Esophagus muscularis mucosa (tissue), 4 donors: Measurements from ENCODE around the gene SLC35F3. TPM values are rescaled to one million over a fixed set of nuclear protein-coding genes. Genes with fewer than 3 reads are reported as not detected.

Experiments used
- DNase-seq: peaks from one replicate; pipeline ENCODE4 v3.0.0-alpha.2; 2017; ENCODE audit errors: extremely low spot score
- H3K27ac ChIP-seq, 4 donors: fragments of 200-600 bp; sonication (generic); replicated peaks in 1 of 4; 1 replicate in 3 of 4; 2 replicates in 1 of 4; pipeline ENCODE4 v1.5.1; 2016 to 2019; ENCODE audit warnings: mild to moderate bottlenecking in 1 of 4
- H3K27me3 ChIP-seq, 4 donors: fragments of 200-600 bp; sonication (generic); one replicate each; pipeline versions ENCODE4 v1.5.1 to v1.6.0; 2016 to 2019
- H3K36me3 ChIP-seq, 4 donors: fragments of 200-600 bp; sonication (generic); one replicate each; pipeline ENCODE4 v1.5.1; 2016 to 2019
- H3K4me1 ChIP-seq, 4 donors: fragments of 200-600 bp; sonication (generic); one replicate each; pipeline ENCODE4 v1.5.1; 2016 to 2019
- H3K4me3 ChIP-seq, 4 donors: fragments of 200-600 bp; sonication (generic); 1 replicate in 2 of 4; 2 replicates in 2 of 4; pipeline ENCODE4 v1.5.1; 2016 to 2019; ENCODE audit warnings: mild to moderate bottlenecking in 4 of 4, moderate library complexity in 1 of 4
- H3K9me3 ChIP-seq, 4 donors: fragments of 200-600 bp; sonication (generic); 1 replicate in 3 of 4; 2 replicates in 1 of 4; pipeline ENCODE4 v1.5.1; 2016 to 2019
- EP300 ChIP-seq: sonication (generic); formaldehyde crosslinking; IDR thresholded peaks from one replicate; pipeline ENCODE4 v1.6.1; 2017; ENCODE audit warnings: antibody characterized with exemption
- POLR2A ChIP-seq: fragments of 450-650 bp; IDR thresholded peaks from one replicate; pipeline ENCODE4 v1.6.1; 2017; ENCODE audit warnings: antibody characterized with exemption, moderate library complexity, mild to moderate bottlenecking, low read depth
- POLR2AphosphoS5 ChIP-seq, 2 donors: sonication (generic); formaldehyde crosslinking; IDR thresholded peaks; one replicate each; pipeline ENCODE4 v1.6.1; 2017; ENCODE audit warnings: antibody characterized with exemption in 2 of 2
- WGBS: methylation state at CpG from one replicate; pipeline ENCODE4 v1.1.5; 2018; 5-methylcytosine and 5-hydroxymethylcytosine counted together
- intact Hi-C: fragments of 100-400 bp; cut with DNase I; formaldehyde crosslinking; loops from one replicate; pipeline ENCODE4 v1.15.1; 2023
- total RNA-seq, 4 donors: library from RNA; depleted of rRNA; stranded (reverse); fragments of >200 nt; gene quantifications; one replicate each; pipeline versions ENCODE4 v1.1.0 to v1.2.1, GENCODE V29; 2016
- TF ChIP-seq, protein P1 (sequence below), 3 experiments: fragments of 200-600 bp in 2 of 3; fragments of 450-650 bp in 1 of 3; sonication (generic) in 2 of 3; IDR thresholded peaks; one replicate each; pipeline ENCODE4 v1.5.1; 2017 to 2019; ENCODE audit warnings: antibody characterized with exemption in 3 of 3, mild to moderate bottlenecking in 2 of 3, moderate library complexity in 1 of 3

Gene SLC35F3
- total RNA-seq, 4 donors from 2014 or later = 0.34 TPM; not detected in 3

DNA sequence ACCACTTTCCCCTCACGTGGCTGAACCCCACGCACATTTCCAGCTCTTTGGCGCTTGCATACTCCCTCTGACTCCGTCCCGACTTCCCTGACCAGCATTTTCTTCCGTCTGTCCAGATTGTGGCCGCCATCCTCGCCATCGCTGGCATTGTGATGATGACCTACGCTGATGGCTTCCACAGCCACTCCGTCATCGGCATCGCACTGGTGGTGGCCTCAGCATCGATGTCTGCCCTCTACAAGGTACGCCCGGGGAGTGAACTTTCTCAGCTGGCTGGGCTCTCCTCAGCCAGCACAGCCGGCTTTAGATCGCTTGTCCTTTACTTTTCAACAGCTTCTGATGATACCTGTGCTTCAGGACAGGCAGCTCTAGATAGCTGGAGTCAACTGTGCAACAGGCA is 412.0 kb downstream of the SLC35F3 start:
- H3K27me3 ChIP-seq = peaks cover 0 to 27% (median 0%) of the 10 kb centered on the region in 4 donors
- H3K9me3 ChIP-seq = no peaks in the 10 kb centered on the region
- WGBS = 97% methylated on average over 17 of the region's 18 CpGs
- intact Hi-C loops = loop anchor here (10.0 kb wide), 1 partner anchor 202 kb away; no protein-coding TSS in a partner anchor
- DNase-seq = peak; percentile 78
- no peak overlapping the region for H3K27ac ChIP-seq
- no peak overlapping the region for H3K4me3 ChIP-seq
- no peaks in the 10 kb centered on the region for H3K36me3 ChIP-seq
- H3K4me1 ChIP-seq = no peaks in the 10 kb centered on the region
- no peak for TF ChIP-seq POLR2AphosphoS5 (IDR thresholded peaks at IDR 0.05)
- TF ChIP-seq, protein P1, sequence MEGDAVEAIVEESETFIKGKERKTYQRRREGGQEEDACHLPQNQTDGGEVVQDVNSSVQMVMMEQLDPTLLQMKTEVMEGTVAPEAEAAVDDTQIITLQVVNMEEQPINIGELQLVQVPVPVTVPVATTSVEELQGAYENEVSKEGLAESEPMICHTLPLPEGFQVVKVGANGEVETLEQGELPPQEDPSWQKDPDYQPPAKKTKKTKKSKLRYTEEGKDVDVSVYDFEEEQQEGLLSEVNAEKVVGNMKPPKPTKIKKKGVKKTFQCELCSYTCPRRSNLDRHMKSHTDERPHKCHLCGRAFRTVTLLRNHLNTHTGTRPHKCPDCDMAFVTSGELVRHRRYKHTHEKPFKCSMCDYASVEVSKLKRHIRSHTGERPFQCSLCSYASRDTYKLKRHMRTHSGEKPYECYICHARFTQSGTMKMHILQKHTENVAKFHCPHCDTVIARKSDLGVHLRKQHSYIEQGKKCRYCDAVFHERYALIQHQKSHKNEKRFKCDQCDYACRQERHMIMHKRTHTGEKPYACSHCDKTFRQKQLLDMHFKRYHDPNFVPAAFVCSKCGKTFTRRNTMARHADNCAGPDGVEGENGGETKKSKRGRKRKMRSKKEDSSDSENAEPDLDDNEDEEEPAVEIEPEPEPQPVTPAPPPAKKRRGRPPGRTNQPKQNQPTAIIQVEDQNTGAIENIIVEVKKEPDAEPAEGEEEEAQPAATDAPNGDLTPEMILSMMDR (IDR thresholded peaks at IDR 0.05) = no peak
- TF ChIP-seq EP300 = no peak
- TF ChIP-seq POLR2A = no peak

DNA sequence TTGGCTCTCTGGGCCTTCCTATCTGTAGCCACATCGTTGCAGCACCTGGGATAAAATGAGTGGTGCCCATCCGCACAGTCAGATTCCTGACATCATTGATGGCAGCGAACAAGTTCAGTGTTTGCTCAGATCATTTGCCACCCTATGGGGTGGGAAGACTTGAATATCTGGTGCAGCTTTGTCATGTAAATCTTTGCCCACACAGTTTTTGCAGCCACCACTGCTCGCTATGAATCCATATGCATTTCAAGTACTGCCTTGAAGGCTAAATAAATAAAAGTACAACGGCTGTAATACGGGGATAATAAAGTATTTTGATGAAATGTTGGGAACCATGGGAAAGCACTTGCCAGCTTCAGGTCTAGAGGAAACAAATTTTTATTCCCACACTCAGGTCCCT is 412.5 kb downstream of the SLC35F3 start:
- Histone ChIP-seq H3K9me3 (no peaks in the 10 kb centered on the region), H3K27me3 (peaks cover 0 to 32% (median 0%) of the 10 kb centered on the region in 4 donors), H3K4me1 (no peaks in the 10 kb centered on the region), H3K36me3 (no peaks in the 10 kb centered on the region), H3K4me3 (no peak overlapping the region), H3K27ac (no peak overlapping the region)
- TF ChIP-seq EP300 (no peak), POLR2A (no peak)
- TF ChIP-seq, protein P1 (IDR thresholded peaks at IDR 0.05) = no peak
- peak; percentile 78 for DNase-seq
- intact Hi-C loops = loop anchor here (10.0 kb wide), 1 partner anchor 202 kb away; no protein-coding TSS in a partner anchor
- WGBS = 74% methylated on average over 6 of the region's 6 CpGs

DNA sequence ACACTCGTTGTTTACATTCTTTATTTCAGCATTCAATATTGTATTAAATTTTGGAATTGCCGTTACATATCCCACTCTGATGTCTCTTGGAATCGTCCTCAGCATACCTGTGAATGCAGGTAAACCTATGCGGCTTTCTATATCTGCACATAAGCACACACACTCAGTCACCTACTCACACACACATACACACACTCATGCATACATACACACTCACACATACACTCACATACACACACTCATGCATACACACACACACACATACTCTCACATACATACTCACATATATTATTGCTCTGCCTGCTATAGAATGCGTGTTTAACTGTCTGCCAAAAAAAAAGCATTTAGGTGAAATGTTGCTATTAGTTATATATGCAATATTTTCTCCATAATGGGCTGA is 415.6 kb downstream of the SLC35F3 start:
- no peak for DNase-seq
- 94% methylated on average over 5 of the region's 5 CpGs for WGBS
- peaks cover 0 to 53% (median 0%) of the 10 kb centered on the region in 4 donors for H3K27me3 ChIP-seq
- TF ChIP-seq EP300 (no peak), POLR2AphosphoS5 (IDR thresholded peaks at IDR 0.05) (no peak)
- TF ChIP-seq, protein P1 (IDR thresholded peaks at IDR 0.05) = no peak
- no peaks in the 10 kb centered on the region for H3K36me3 ChIP-seq
- no peaks in the 10 kb centered on the region for H3K9me3 ChIP-seq
- no peak overlapping the region for H3K27ac ChIP-seq
- intact Hi-C loops = no loop called here
- no peak overlapping the region for H3K4me3 ChIP-seq
- no peaks in the 10 kb centered on the region for H3K4me1 ChIP-seq

DNA sequence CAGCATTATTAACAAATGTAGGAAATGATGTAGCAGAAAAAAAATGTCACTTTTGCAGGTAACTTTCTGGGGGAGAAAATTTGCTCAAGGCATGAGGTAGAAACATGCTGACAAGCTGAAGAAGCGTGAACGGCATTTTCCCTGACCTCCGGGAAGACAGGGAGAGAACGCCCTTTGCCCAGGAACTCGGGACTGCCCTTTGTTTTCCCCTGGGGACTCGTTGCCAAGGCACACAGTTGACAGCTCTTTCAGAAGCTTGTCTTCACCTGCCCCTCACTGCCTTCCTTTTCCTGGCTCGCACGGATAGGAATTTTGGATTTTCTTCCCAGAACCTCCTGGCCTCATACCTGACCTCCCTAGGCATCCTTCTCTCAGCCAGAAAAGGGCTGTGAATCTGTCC is 416.1 kb downstream of the SLC35F3 start:
- H3K27ac ChIP-seq = no peak overlapping the region
- H3K9me3 ChIP-seq = no peaks in the 10 kb centered on the region
- no peaks in the 10 kb centered on the region for H3K4me1 ChIP-seq
- no peak overlapping the region for H3K4me3 ChIP-seq
- TF ChIP-seq, protein P1 (IDR thresholded peaks at IDR 0.05) = no peak
- TF ChIP-seq POLR2AphosphoS5 (IDR thresholded peaks at IDR 0.05) (no peak), POLR2A (no peak), EP300 (no peak)
- H3K36me3 ChIP-seq = no peaks in the 10 kb centered on the region
- no peak for DNase-seq
- 70% methylated on average over 8 of the region's 8 CpGs for WGBS
- intact Hi-C loops = no loop called here
- peaks cover 0 to 58% (median 0%) of the 10 kb centered on the region in 4 donors for H3K27me3 ChIP-seq

DNA sequence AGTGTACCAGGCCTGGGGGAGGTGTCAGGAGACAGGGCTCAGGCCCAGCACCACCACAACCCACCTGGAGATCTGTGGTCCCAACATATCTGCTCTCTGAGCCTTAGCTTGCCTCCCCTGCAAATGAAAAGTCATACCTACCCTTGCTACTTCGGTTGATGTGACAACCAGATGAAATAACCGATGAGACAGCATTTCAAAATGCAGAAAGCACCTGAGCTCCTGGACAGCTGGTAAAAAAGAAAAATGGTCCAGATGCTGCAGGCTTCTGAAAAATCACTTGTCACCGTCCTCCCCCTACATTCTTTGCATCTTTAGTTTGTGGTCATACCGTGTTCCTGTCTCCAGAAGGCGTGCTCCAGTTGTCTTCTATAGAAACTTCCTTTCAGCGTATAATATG is 416.8 kb downstream of the SLC35F3 start:
- no peak overlapping the region for H3K4me3 ChIP-seq
- no peak overlapping the region for H3K27ac ChIP-seq
- no peak for TF ChIP-seq EP300
- TF ChIP-seq, protein P1 (IDR thresholded peaks at IDR 0.05) = no peak
- no peak for TF ChIP-seq POLR2AphosphoS5 (IDR thresholded peaks at IDR 0.05)
- no peak for TF ChIP-seq POLR2A
- DNase-seq = peak; percentile 57
- H3K9me3 ChIP-seq = no peaks in the 10 kb centered on the region
- H3K36me3 ChIP-seq = no peaks in the 10 kb centered on the region
- H3K4me1 ChIP-seq = peaks cover 0 to under 1% (median 0%) of the 10 kb centered on the region in 4 donors
- peaks cover 0 to 62% (median 0%) of the 10 kb centered on the region in 4 donors for H3K27me3 ChIP-seq
- 75% methylated on average over 6 of the region's 6 CpGs for WGBS
- intact Hi-C loops = no loop called here
